CD4-positive, CD25-positive, alpha-beta regulatory T cell (primary cell): Measurements from ENCODE around the gene PGD. TPM values are rescaled to one million over a fixed set of nuclear protein-coding genes. Genes with fewer than 3 reads are reported as not detected.
"Not testable (repeated sequence)": the region's sequence is repeated elsewhere in the genome, so short reads cannot be mapped to it uniquely, and the experiment has no call there.

Source experiments
- ATAC-seq, 2 donors: fragments of 150-1000 bp; cut with Tn5 transposase; one replicate each; pipeline ENCODE4 v1.10.0; 2021; ENCODE audit warnings: low read depth in 2 of 2, moderate number of reproducible peaks in 2 of 2, moderate library complexity in 1 of 2
- DNase-seq, 3 donors: peaks; one replicate each; pipeline versions ENCODE4 v3.0.0 to v3.0.0-alpha.2; 2012 to 2022; ENCODE audit warnings: mixed read lengths in 1 of 3
- H3K27ac ChIP-seq: one replicate; pipeline ENCODE4 v1.7.0; 2013; ENCODE audit warnings: mild to moderate bottlenecking, low read length; ENCODE audit not compliant: insufficient read depth, poor library complexity, severe bottlenecking
- H3K27me3 ChIP-seq: one replicate; pipeline ENCODE4 v1.7.0; 2013; ENCODE audit warnings: low read length; ENCODE audit not compliant: control insufficient read depth, insufficient read depth
- H3K36me3 ChIP-seq: one replicate; pipeline ENCODE4 v1.7.0; 2013; ENCODE audit warnings: mild to moderate bottlenecking, low read length, moderate library complexity; ENCODE audit not compliant: control insufficient read depth, insufficient read depth
- H3K4me1 ChIP-seq: 2 replicates; pipeline ENCODE4 v1.7.0; 2013; ENCODE audit warnings: mild to moderate bottlenecking, low read length; ENCODE audit not compliant: insufficient read depth, control insufficient read depth, poor library complexity, severe bottlenecking
- H3K4me3 ChIP-seq: one replicate; pipeline ENCODE4 v1.7.0; 2013; ENCODE audit warnings: low read depth, mild to moderate bottlenecking, low read length, moderate library complexity
- H3K9me3 ChIP-seq, 2 experiments: 1 replicate in 1 of 2; 2 replicates in 1 of 2; pipeline ENCODE4 v1.7.0; 2013; ENCODE audit warnings: low read length in 2 of 2, mild to moderate bottlenecking in 1 of 2, moderate library complexity in 1 of 2; ENCODE audit not compliant: control insufficient read depth in 2 of 2
- H3K27ac Mint-ChIP-seq, 3 donors: one replicate each; pipeline ENCODE4 v1.8.0; 2020 to 2022; ENCODE audit warnings: mild to moderate bottlenecking in 3 of 3, mixed read lengths in 3 of 3, moderate library complexity in 2 of 3
- H3K27me3 Mint-ChIP-seq: one replicate; pipeline ENCODE4 v1.8.0; 2022; ENCODE audit warnings: mild to moderate bottlenecking, mixed read lengths
- H3K36me3 Mint-ChIP-seq: one replicate; pipeline ENCODE4 v1.8.0; 2020; ENCODE audit warnings: mixed read lengths
- H3K4me1 Mint-ChIP-seq, 4 donors: one replicate each; pipeline ENCODE4 v1.8.0; 2020 to 2022; ENCODE audit warnings: mixed read lengths in 4 of 4, mild to moderate bottlenecking in 1 of 4
- H3K4me3 Mint-ChIP-seq, 4 donors: one replicate each; pipeline ENCODE4 v1.8.0; 2020 to 2022; ENCODE audit warnings: mild to moderate bottlenecking in 4 of 4, mixed read lengths in 4 of 4, moderate library complexity in 3 of 4
- H3K9me3 Mint-ChIP-seq, 7 donors: one replicate each; pipeline ENCODE4 v1.8.0; 2020 to 2022; ENCODE audit warnings: mixed read lengths in 7 of 7, mild to moderate bottlenecking in 3 of 7, moderate library complexity in 2 of 7
- polyA plus RNA-seq, 4 donors: library from polyadenylated mRNA; unstranded; fragments of 300-500 nt; fragmentation: Illumina TruSeq; gene quantifications; one replicate each; pipeline ENCODE4 v1.2.3, GENCODE V29; 2021
- total RNA-seq: library from RNA; stranded (reverse); gene quantifications from one replicate; pipeline ENCODE4 v1.2.3, GENCODE V29; 2022

Gene PGD
- total and polyA plus RNA-seq, 5 donors from 2014 or later: 23.2 to 42.4 (median 39.8) TPM

DNA sequence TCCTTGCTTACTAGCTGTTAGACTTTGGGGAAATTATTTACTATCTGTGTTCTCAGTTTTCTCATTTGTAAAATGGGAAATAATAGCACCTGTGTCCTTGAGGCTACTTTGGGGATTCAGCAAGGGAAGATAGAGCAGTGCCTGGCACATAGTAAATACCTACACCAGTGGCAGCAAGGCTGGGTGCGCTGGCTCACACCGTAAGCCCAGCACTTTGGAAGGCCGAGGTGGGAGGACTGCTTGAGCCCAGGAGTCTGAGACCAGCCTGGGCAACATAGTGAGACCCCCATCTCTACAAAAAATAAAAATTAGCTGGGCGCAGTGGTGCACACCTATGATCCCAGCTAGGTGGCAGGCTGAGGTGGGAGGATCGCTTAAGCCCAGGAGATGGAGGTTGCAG, 22.8 kb downstream of the PGD start:
- Mint-ChIP-seq H3K36me3 (peaks cover 29% of the 10 kb centered on the region), H3K27ac (no peak overlapping the region), H3K4me1 (peaks cover 0 to 2% (median 0%) of the 10 kb centered on the region in 4 donors), H3K27me3 (no peaks in the 10 kb centered on the region), H3K4me3 (no peak overlapping the region), H3K9me3 (no peaks in the 10 kb centered on the region)
- Histone ChIP-seq H3K36me3 (peaks cover 32% of the 10 kb centered on the region), H3K27ac (no peak overlapping the region), H3K4me1 (no peaks in the 10 kb centered on the region), H3K9me3 (no peaks in the 10 kb centered on the region), H3K27me3 (no peaks in the 10 kb centered on the region), H3K4me3 (no peak overlapping the region)
- DNase-seq: no peak
- no peak for ATAC-seq

GRCh38 chr1:10424034-10424433, 25.2 kb downstream of the PGD start:
- peaks cover 2 to 6% (median 4%) of the 10 kb centered on the region in 4 donors for H3K4me1 Mint-ChIP-seq
- no peaks in the 10 kb centered on the region for H3K27me3 Mint-ChIP-seq
- no peak for ATAC-seq
- peak overlapping the region in 1 of 3 donors; percentile 38 for H3K27ac Mint-ChIP-seq
- H3K9me3 Mint-ChIP-seq: no peaks in the 10 kb centered on the region
- no peak overlapping the region for H3K27ac ChIP-seq
- peaks cover 12% of the 10 kb centered on the region for H3K36me3 ChIP-seq
- H3K36me3 Mint-ChIP-seq: peaks cover 14% of the 10 kb centered on the region
- H3K9me3 ChIP-seq: no peaks in the 10 kb centered on the region
- no peak for DNase-seq
- H3K4me1 ChIP-seq: no peaks in the 10 kb centered on the region
- H3K27me3 ChIP-seq: no peaks in the 10 kb centered on the region
- H3K4me3 ChIP-seq: no peak overlapping the region
- no peak overlapping the region for H3K4me3 Mint-ChIP-seq

DNA sequence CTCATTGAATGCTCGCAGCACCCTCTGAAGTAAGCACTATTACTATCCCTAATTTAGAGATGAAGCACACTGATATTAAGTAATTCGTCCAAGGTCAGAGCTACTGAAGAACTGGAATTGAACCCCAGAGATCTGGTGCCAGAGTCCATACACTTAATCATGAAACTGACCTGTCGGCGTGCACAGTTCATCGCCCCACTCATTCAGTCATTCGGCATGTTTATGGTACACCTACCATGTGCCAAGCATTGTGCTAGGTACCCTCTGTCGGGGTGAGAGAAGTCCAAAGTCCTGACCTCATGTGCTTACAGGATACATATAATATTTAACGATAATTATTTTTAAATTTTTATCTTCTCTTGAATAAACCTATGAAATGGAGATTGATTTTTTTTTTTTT, 25.8 kb downstream of the PGD start:
- H3K9me3 Mint-ChIP-seq: no peaks in the 10 kb centered on the region
- peaks cover 8% of the 10 kb centered on the region for H3K36me3 Mint-ChIP-seq

DNA sequence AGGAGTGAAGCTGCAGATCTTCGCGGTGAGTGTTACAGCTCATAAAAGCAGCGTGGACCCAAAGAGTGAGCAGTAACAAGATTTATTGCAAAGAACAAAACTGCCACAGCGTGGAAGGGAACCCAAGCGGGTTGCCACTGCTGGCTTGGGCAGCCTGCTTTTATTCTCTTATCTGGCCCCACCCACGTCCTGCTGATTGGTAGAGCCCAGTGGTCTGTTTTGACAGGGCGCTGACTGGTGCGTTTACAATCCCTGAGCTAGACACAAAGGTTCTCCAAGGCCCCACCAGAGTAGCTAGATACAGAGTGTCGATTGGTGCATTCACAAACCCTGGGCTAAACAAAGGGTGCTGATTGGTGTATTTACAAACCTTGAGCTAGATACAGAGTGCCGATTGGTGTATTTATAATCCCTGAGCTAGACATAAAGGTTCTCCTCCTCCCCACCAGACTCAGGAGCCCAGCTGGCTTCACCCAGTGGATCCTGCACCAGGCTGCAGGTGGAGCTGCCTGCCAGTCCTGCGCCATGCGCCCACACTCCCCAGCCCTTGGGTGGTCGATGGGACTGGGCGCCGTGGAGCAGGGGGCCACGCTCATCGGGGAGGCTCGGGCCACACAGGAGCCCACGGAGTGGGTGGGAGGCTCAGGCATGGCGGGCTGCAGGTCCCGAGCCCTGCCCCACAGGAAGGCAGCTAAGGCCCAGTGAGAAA, 27.1 kb downstream of the PGD start:
- not testable (repeated sequence) for H3K36me3 ChIP-seq, H3K9me3 Mint-ChIP-seq, ATAC-seq, H3K27ac ChIP-seq, H3K4me3 ChIP-seq, H3K36me3 Mint-ChIP-seq, H3K27ac Mint-ChIP-seq, H3K27me3 Mint-ChIP-seq, H3K27me3 ChIP-seq, DNase-seq, H3K4me3 Mint-ChIP-seq, H3K9me3 ChIP-seq
- H3K4me1 ChIP-seq: peaks cover 13% of the 10 kb centered on the region
- peaks cover 6 to 16% (median 11%) of the 10 kb centered on the region in 4 donors for H3K4me1 Mint-ChIP-seq

More for the DNA sequence above, 25.8 kb downstream of the PGD start:
- DNase-seq (no peak), ATAC-seq (no peak)
- no peak overlapping the region for H3K27ac Mint-ChIP-seq
- H3K27ac ChIP-seq: no peak overlapping the region
- no peak overlapping the region for H3K4me3 Mint-ChIP-seq
- no peak overlapping the region for H3K4me3 ChIP-seq
- H3K9me3 ChIP-seq: no peaks in the 10 kb centered on the region
- H3K4me1 ChIP-seq: peaks cover 4% of the 10 kb centered on the region
- H3K27me3 Mint-ChIP-seq: no peaks in the 10 kb centered on the region
- no peaks in the 10 kb centered on the region for H3K27me3 ChIP-seq
- H3K36me3 ChIP-seq: peaks cover 6% of the 10 kb centered on the region
- peaks cover 2 to 8% (median 4%) of the 10 kb centered on the region in 4 donors for H3K4me1 Mint-ChIP-seq

DNA sequence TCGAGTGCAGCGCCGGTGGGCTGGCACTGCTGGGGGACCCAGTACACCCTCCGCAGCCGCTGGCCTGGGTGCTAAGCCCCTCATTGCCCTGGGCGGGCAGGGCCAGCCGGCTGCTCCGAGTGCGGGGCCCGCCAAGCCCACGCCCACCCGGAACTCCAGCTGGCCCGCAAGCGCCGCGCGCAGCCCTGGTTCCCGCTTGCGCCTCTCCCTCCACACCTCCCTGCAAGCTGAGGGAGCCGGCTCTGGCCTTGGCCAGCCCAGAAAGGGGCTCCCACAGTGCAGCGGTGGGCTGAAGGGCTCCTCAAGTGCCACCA, 27.6 kb downstream of the PGD start:
- H3K4me1 Mint-ChIP-seq: peaks cover 6 to 21% (median 15%) of the 10 kb centered on the region in 4 donors
- H3K36me3 ChIP-seq, H3K27ac ChIP-seq: not testable (repeated sequence)

GRCh38 chr1:10428984-10429383, 30.1 kb downstream of the PGD start:
- DNase-seq (no peak), ATAC-seq (no peak)
- H3K36me3 ChIP-seq: no peaks in the 10 kb centered on the region
- Mint-ChIP-seq H3K36me3 (no peaks in the 10 kb centered on the region), H3K27me3 (no peaks in the 10 kb centered on the region), H3K9me3 (no peaks in the 10 kb centered on the region), H3K4me3 (peak overlapping the region in 2 of 4 donors; percentile 85 to 92), H3K4me1 (peaks cover 6 to 26% (median 17%) of the 10 kb centered on the region in 4 donors), H3K27ac (peak overlapping the region in 2 of 3 donors; percentile 88 to 92)
- no peak overlapping the region for H3K4me3 ChIP-seq
- no peaks in the 10 kb centered on the region for H3K27me3 ChIP-seq
- H3K27ac ChIP-seq: no peak overlapping the region
- H3K9me3 ChIP-seq: no peaks in the 10 kb centered on the region
- peaks cover 19% of the 10 kb centered on the region for H3K4me1 ChIP-seq

More for the DNA sequence above, 27.6 kb downstream of the PGD start:
- H3K27me3 ChIP-seq, H3K27me3 Mint-ChIP-seq, H3K9me3 ChIP-seq, H3K9me3 Mint-ChIP-seq, H3K36me3 Mint-ChIP-seq, H3K4me3 ChIP-seq, H3K4me3 Mint-ChIP-seq, H3K27ac Mint-ChIP-seq, ATAC-seq, DNase-seq: not testable (repeated sequence)
- peaks cover 18% of the 10 kb centered on the region for H3K4me1 ChIP-seq

GRCh38 chr1:10429868-10430215, 31.0 kb downstream of the PGD start:
- no peaks in the 10 kb centered on the region for H3K27me3 Mint-ChIP-seq
- peaks cover 11 to 28% (median 19%) of the 10 kb centered on the region in 4 donors for H3K4me1 Mint-ChIP-seq
- ATAC-seq (no peak), DNase-seq (no peak)
- peak overlapping the region; percentile 85 for H3K27ac ChIP-seq
- H3K9me3 Mint-ChIP-seq: no peaks in the 10 kb centered on the region
- H3K4me3 Mint-ChIP-seq: peak overlapping the region; percentile 85 to 94 (median 90)
- H3K36me3 Mint-ChIP-seq: no peaks in the 10 kb centered on the region
- H3K4me1 ChIP-seq: peaks cover 19% of the 10 kb centered on the region
- peak overlapping the region; percentile 85 for H3K4me3 ChIP-seq
- H3K36me3 ChIP-seq: no peaks in the 10 kb centered on the region
- H3K27ac Mint-ChIP-seq: peak overlapping the region; percentile 92 to 95 (median 94)
- no peaks in the 10 kb centered on the region for H3K27me3 ChIP-seq
- H3K9me3 ChIP-seq: no peaks in the 10 kb centered on the region
